Measurements from ENCODE around the gene NPAT. TPM values are rescaled to one million over a fixed set of nuclear protein-coding genes. Genes with fewer than 3 reads are reported as not detected.
A peak's percentile ranks its signal among the peaks of the same experiment; 100 is the strongest.

The NPAT gene
- total and polyA plus RNA-seq, 2 of the 13 experiments (the other 11 are each of a cell fraction or from before 2014, with no cell fraction given), result 4.4 to 11.2 TPM

GRCh38 chr11:108222574-108223347 lies at the start of gene NPAT, which contains the start of gene ATM (continued):
- TF ChIP-seq ZNF142 (CRISPR knock-in tag; IDR thresholded peaks at IDR 0.05), result no peak
- TF ChIP-seq THRA (CRISPR knock-in tag; IDR thresholded peaks at IDR 0.05; ENCODE audit: borderline replicate concordance), result no peak
- TF ChIP-seq, protein P1, sequence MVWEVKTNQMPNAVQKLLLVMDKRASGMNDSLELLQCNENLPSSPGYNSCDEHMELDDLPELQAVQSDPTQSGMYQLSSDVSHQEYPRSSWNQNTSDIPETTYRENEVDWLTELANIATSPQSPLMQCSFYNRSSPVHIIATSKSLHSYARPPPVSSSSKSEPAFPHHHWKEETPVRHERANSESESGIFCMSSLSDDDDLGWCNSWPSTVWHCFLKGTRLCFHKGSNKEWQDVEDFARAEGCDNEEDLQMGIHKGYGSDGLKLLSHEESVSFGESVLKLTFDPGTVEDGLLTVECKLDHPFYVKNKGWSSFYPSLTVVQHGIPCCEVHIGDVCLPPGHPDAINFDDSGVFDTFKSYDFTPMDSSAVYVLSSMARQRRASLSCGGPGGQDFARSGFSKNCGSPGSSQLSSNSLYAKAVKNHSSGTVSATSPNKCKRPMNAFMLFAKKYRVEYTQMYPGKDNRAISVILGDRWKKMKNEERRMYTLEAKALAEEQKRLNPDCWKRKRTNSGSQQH (CRISPR knock-in tag; IDR thresholded peaks at IDR 0.05; ENCODE audit: low read depth), result no peak; the same call in 1 of the 2 replicates
- peak; percentile 84 for TF ChIP-seq THAP11 (CRISPR knock-in tag; IDR thresholded peaks at IDR 0.05)
- TF ChIP-seq FOSL2 (CRISPR knock-in tag; IDR thresholded peaks at IDR 0.05), result peak; percentile 56; the same call in 1 of the 2 replicates
- peak; percentile 35; the same call in 1 of the 2 replicates for TF ChIP-seq NCOA2 (CRISPR knock-in tag; IDR thresholded peaks at IDR 0.05)
- no peak for TF ChIP-seq FOXJ3 (CRISPR knock-in tag; IDR thresholded peaks at IDR 0.05; ENCODE audit: borderline replicate concordance)
- peak; percentile 95 for TF ChIP-seq HOMEZ (CRISPR knock-in tag; IDR thresholded peaks at IDR 0.05; ENCODE audit: low read depth)
- no peak for TF ChIP-seq FOXA1 (IDR thresholded peaks at IDR 0.05)
- TF ChIP-seq FOXA1 (CRISPR knock-in tag; IDR thresholded peaks at IDR 0.05), result 0 out of 2 replicates have a peak, but pooled peaks have one; percentile 12
- TF ChIP-seq FLYWCH1 (CRISPR knock-in tag; IDR thresholded peaks at IDR 0.05), result no peak
- no peak for TF ChIP-seq ZNF530 (CRISPR knock-in tag; IDR thresholded peaks at IDR 0.05; ENCODE audit: low read depth)
- TF ChIP-seq ZNF543 (CRISPR knock-in tag; IDR thresholded peaks at IDR 0.05), result peak; percentile 85; the same call in 1 of the 2 replicates
- no peak for TF ChIP-seq SP1 (IDR thresholded peaks at IDR 0.05)
- TF ChIP-seq SP1 (CRISPR knock-in tag; IDR thresholded peaks at IDR 0.05), result no peak; the same call in none of the 2 replicates
- 0 out of 2 replicates have a peak, but pooled peaks have one; percentile 21 for TF ChIP-seq DNMT3B (CRISPR knock-in tag; conservative IDR thresholded peaks at IDR 0.05)
- TF ChIP-seq ZNF260 (CRISPR knock-in tag; IDR thresholded peaks at IDR 0.05; ENCODE audit: borderline replicate concordance, low read depth), result no peak
- TF ChIP-seq ZNF776 (CRISPR knock-in tag; IDR thresholded peaks at IDR 0.05), result no peak; the same call in 1 of the 2 replicates
- TF ChIP-seq, protein P2, sequence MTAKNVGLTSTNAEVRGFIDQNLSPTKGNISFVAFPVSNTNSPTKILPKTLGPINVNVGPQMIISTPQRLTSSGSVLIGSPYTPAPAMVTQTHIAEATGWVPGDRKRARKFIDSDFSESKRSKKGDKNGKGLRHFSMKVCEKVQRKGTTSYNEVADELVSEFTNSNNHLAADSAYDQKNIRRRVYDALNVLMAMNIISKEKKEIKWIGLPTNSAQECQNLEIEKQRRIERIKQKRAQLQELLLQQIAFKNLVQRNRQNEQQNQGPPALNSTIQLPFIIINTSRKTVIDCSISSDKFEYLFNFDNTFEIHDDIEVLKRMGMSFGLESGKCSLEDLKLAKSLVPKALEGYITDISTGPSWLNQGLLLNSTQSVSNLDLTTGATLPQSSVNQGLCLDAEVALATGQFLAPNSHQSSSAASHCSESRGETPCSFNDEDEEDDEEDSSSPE (CRISPR knock-in tag; IDR thresholded peaks at IDR 0.05), result peak; percentile 97

All from HepG2 (cell line).